Smooth muscle cell (in vitro differentiated cells): Measurements from ENCODE around the gene B4GALT5. TPM values are rescaled to one million over a fixed set of nuclear protein-coding genes. Genes with fewer than 3 reads are reported as not detected.

Experiments
- DNase-seq: peaks from one replicate; lab custom pipeline; 2025; ENCODE audit not compliant: unreplicated experiment; lab: John Stamatoyannopoulos, UW
- H2AFZ ChIP-seq: fragments of 200-600 bp; sonication (generic); 2 replicates; pipeline ENCODE4 v1.6.0; 2016; ENCODE audit warnings: antibody characterized with exemption, low read depth, mild to moderate bottlenecking
- H3F3A ChIP-seq: fragments of 200-600 bp; sonication (generic); 2 replicates; pipeline ENCODE4 v1.6.0; 2017; ENCODE audit warnings: antibody characterized with exemption, low read depth
- H3K27ac ChIP-seq: fragments of 200-600 bp; sonication (generic); 2 replicates; pipeline ENCODE4 v1.5.1; 2016; ENCODE audit warnings: low read depth, mild to moderate bottlenecking
- H3K27me3 ChIP-seq: fragments of 200-600 bp; sonication (generic); 2 replicates; pipeline ENCODE4 v1.6.1; 2016; ENCODE audit warnings: low read depth, mild to moderate bottlenecking
- H3K36me3 ChIP-seq: fragments of 200-600 bp; sonication (generic); 2 replicates; pipeline ENCODE4 v1.5.1; 2016; ENCODE audit warnings: low read depth
- H3K4me1 ChIP-seq: fragments of 200-600 bp; sonication (generic); 2 replicates; pipeline ENCODE4 v1.5.1; 2016; ENCODE audit warnings: low read depth
- H3K4me2 ChIP-seq: fragments of 200-600 bp; sonication (generic); 2 replicates; pipeline ENCODE4 v1.6.0; 2016; ENCODE audit warnings: mild to moderate bottlenecking
- H3K4me3 ChIP-seq: fragments of 200-600 bp; sonication (generic); 2 replicates; pipeline ENCODE4 v1.5.1; 2016; ENCODE audit warnings: mild to moderate bottlenecking
- H3K79me2 ChIP-seq: fragments of 200-600 bp; sonication (generic); 2 replicates; pipeline ENCODE4 v1.6.0; 2016; ENCODE audit warnings: low read depth, mild to moderate bottlenecking
- H3K9ac ChIP-seq: fragments of 200-600 bp; sonication (generic); 2 replicates; pipeline ENCODE4 v1.6.0; 2016; ENCODE audit warnings: low read depth
- H3K9me3 ChIP-seq: fragments of 200-600 bp; sonication (generic); replicated peaks from 2 replicates; pipeline ENCODE4 v1.5.1; 2016; ENCODE audit warnings: low read depth
- H4K20me1 ChIP-seq: fragments of 200-600 bp; sonication (generic); 2 replicates; pipeline ENCODE4 v1.6.0; 2016; ENCODE audit warnings: low read depth
- WGBS: methylation state at CpG from one replicate; pipeline ENCODE4 v1.1.7; 2016; ENCODE audit warnings: low lambda C conversion rate; 5-methylcytosine and 5-hydroxymethylcytosine counted together
- polyA plus RNA-seq: library from polyadenylated mRNA; unstranded; fragments of >200 nt; fragmentation: Nextera tagmentation; extraction: Ambion mirVana; gene quantifications from 2 replicates; pipeline ENCODE4 v1.2.1, GENCODE V29; 2016
- total RNA-seq: library from RNA; depleted of rRNA; stranded (reverse); fragments of >200 nt; gene quantifications from 2 replicates; pipeline ENCODE4 v1.2.3, GENCODE V29; 2014
- TF ChIP-seq, protein P1 (sequence below): fragments of 200-600 bp; sonication (generic); IDR thresholded peaks from 2 replicates; pipeline ENCODE4 v1.5.1; 2017; ENCODE audit warnings: borderline replicate concordance, mild to moderate bottlenecking, antibody characterized with exemption; ENCODE audit not compliant: insufficient read depth, poor library complexity, severe bottlenecking

Gene B4GALT5
- total and polyA plus RNA-seq, 2 experiments from 2014 or later: 8.2 to 26.0 TPM

DNA sequence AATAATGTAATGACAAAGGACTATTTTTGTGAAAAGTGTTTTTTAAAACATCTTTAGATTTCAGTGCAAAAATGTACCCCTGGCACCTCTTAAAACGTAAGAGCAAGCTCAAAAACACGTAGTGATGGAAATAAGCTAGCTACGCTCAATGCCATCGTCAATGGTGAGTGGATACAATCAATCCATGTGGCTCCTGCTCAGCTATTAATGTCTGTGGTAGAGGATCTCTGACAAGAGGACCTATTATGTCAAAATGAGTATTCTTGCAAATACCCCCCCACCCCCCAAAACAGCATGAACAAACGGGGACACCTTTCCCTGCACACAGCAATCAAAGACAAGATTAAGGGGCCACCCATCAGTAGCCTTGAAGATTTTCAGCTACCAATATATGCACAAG is 80.7 kb downstream of the B4GALT5 start:
- Histone ChIP-seq H3K36me3 (peaks cover 3% of the 10 kb centered on the region), H3K9ac (no peak overlapping the region), H4K20me1 (peaks cover 4% of the 10 kb centered on the region), H3K4me3 (no peak overlapping the region), H3F3A (peaks cover 8% of the 10 kb centered on the region), H3K79me2 (no peaks in the 10 kb centered on the region), H3K9me3 (no peaks in the 10 kb centered on the region), H3K27ac (no peak overlapping the region), H3K4me2 (no peak overlapping the region), H3K27me3 (no peaks in the 10 kb centered on the region), H2AFZ (no peak overlapping the region), H3K4me1 (peaks cover 9% of the 10 kb centered on the region)
- DNase-seq: no peak
- TF ChIP-seq, protein P1, sequence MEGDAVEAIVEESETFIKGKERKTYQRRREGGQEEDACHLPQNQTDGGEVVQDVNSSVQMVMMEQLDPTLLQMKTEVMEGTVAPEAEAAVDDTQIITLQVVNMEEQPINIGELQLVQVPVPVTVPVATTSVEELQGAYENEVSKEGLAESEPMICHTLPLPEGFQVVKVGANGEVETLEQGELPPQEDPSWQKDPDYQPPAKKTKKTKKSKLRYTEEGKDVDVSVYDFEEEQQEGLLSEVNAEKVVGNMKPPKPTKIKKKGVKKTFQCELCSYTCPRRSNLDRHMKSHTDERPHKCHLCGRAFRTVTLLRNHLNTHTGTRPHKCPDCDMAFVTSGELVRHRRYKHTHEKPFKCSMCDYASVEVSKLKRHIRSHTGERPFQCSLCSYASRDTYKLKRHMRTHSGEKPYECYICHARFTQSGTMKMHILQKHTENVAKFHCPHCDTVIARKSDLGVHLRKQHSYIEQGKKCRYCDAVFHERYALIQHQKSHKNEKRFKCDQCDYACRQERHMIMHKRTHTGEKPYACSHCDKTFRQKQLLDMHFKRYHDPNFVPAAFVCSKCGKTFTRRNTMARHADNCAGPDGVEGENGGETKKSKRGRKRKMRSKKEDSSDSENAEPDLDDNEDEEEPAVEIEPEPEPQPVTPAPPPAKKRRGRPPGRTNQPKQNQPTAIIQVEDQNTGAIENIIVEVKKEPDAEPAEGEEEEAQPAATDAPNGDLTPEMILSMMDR: no peak
- 98% methylated on average over 5 of the region's 5 CpGs for WGBS

DNA sequence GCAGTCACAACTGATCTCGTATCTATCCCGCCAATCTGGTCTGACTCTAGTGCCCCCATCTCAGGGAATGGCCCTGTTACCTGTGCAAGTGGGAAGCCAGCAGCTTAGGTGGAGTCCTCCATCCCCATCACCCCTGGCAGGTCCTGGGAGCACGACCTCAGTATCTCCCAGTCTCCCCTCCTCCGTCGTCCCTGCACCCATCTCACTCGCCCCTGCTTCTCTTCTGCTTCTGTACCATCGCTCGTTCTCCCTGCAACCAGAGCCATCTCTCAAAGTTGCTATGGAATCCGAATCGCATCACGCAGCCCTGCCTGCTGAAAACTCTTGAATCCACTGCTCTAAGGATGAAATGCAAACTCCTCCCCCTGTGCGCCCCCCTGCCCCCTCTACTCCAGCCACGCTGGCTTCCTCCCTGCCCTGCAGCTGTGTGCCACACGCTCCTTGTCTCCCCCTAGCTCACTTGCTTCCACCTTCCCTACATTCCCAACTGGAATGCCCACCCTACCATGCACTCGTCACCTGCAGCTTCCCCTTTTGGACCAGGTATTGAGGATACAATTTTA is 81.7 kb downstream of the B4GALT5 start:
- Histone ChIP-seq H3K4me2 (no peak overlapping the region), H3K9ac (no peak overlapping the region), H3K4me1 (peaks cover 9% of the 10 kb centered on the region), H3K9me3 (no peaks in the 10 kb centered on the region), H3K4me3 (no peak overlapping the region), H3K36me3 (peaks cover 3% of the 10 kb centered on the region), H4K20me1 (peaks cover 4% of the 10 kb centered on the region), H3K79me2 (no peaks in the 10 kb centered on the region), H3K27ac (no peak overlapping the region), H2AFZ (no peak overlapping the region), H3K27me3 (no peaks in the 10 kb centered on the region), H3F3A (peaks cover 8% of the 10 kb centered on the region)
- TF ChIP-seq, protein P1: no peak
- WGBS: 83% methylated on average over 15 of the region's 15 CpGs
- DNase-seq: no peak

DNA sequence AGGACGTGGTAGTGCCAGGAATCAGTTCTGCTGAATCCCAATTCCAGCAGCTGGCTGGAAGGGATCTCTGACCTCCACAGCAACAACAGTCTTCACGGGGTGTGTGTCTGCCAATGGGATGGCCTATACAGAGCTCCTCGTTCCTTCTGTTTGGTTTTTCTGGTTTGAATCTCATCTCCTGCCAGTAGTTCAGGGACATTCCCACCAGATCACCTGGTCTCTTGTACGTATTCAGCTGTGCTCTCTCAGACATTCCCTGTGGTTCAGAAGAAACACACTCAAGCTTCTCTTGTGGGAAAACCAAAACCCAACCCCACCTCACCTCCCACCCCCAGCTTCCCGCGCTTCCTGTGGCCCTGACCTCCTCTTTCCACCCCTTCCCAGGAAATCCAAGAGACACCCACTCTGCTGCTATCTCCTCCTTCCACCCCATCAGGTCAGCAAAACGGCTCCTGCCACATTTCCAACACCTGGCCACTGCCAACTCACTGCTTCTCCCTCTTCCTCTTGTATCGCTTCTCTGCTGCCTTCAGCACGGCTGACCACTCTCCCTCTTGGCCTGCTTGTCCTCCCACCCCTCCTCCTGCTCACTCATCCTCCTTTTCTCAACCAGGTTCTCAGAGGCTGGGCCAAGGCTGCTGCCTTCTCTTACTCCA is 82.5 kb downstream of the B4GALT5 start:
- Histone ChIP-seq H3K36me3 (peaks cover 3% of the 10 kb centered on the region), H4K20me1 (peaks cover 4% of the 10 kb centered on the region), H3K9me3 (no peaks in the 10 kb centered on the region), H3K4me2 (no peak overlapping the region), H3K9ac (no peak overlapping the region), H3K79me2 (no peaks in the 10 kb centered on the region), H3K4me3 (no peak overlapping the region), H3K27ac (peak overlapping the region; percentile 11), H2AFZ (no peak overlapping the region), H3K27me3 (no peaks in the 10 kb centered on the region), H3K4me1 (peaks cover 9% of the 10 kb centered on the region), H3F3A (peaks cover 8% of the 10 kb centered on the region)
- DNase-seq: no peak
- TF ChIP-seq, protein P1: no peak
- 84% methylated on average over 7 of the region's 9 CpGs for WGBS
